Measurements from ENCODE around the gene GIT2.
"Not testable (repeated sequence)": the region's sequence is repeated elsewhere in the genome, so short reads cannot be mapped to it uniquely, and the experiment has no call there.

GIT2 gene

DNA sequence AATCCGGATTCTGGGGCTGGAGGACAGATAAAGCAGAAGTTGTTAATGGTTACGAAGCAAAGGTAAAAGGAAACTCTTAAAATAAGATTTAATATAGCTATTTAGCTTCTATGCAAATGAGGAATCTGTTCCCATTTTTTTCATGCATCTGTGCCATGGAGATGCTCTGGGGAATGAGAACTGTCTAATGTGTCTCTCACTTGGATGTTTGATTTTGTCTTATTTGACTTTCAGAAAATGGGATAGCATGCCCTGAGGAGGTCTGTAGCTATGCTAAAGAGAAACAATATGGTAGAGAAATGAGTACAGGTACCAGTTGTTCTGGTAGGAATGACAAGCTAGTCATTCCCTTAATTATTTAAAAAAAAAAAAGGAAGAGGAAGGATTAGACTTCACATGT, 27.9 kb upstream of the GIT2 start:
- Histone ChIP-seq H3K4me3 (ENCODE audit: insufficient read depth, low read depth, low read length) (no peak overlapping the region), H3K36me3 (ENCODE audit: control insufficient read depth, insufficient read depth, low read length) (no peaks in the 10 kb centered on the region), H3K9me3 (ENCODE audit: control insufficient read depth, low read length) (no peaks in the 10 kb centered on the region), H3K27me3 (ENCODE audit: control insufficient read depth, insufficient read depth, low read length, poor library complexity, severe bottlenecking) (no peaks in the 10 kb centered on the region), H3K27ac (ENCODE audit: insufficient read depth, low read depth, low read length, poor library complexity, severe bottlenecking) (peak overlapping the region; percentile 16), H3K4me1 (ENCODE audit: control insufficient read depth, insufficient read depth, low read length) (peaks cover 11% of the 10 kb centered on the region)
- 89 to 98% methylated on average over 2 of the region's 2 CpGs for WGBS, 2 experiments

DNA sequence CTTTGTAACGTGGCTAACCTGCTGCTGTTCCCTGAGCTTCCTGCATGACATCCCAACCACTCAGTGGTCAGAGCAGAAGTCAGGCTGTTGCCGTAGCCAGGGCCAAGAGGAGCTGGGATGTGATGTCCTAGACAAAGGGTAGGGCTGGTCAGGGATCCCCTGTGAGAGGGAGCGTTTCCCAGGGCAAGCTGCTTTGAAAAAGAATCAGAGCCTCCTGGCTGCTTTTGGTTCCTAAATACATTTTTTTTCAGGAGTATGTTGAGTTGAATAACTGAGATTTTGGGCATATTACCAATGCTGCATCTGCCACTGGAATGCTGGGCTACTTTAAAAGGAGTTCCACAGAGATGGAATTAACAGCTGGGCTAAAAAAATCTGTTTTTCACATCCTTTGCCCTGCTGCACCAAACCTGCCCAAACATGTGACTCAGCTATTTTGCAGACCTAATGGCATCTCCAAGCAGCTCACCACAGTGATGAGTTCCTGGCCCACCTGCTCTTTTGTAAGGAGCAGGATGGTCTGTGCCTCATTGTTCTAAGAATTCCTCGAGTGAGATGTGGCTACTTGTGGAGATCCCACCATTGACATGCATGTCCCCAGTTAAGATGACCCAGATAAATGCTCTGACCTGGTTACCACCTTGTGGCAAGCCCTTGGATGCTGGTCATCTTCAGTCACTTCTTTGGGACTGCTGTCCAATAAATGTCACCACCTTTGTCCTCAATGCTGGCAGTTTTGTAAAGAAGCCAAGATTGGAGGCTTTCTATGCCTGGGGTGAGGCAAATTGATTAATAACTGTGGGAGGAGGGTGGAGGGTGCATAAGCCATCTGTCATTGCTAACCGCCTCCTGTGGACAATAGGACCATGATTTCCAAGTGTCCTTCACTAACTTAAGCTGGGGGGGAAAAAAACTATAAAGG, 27.2 kb upstream of the GIT2 start:
- Histone ChIP-seq H3K4me1 (ENCODE audit: control insufficient read depth, insufficient read depth, low read length) (peaks cover 11% of the 10 kb centered on the region), H3K27ac (ENCODE audit: insufficient read depth, low read depth, low read length, poor library complexity, severe bottlenecking) (peak overlapping the region; percentile 16), H3K9me3 (ENCODE audit: control insufficient read depth, low read length) (no peaks in the 10 kb centered on the region), H3K27me3 (ENCODE audit: control insufficient read depth, insufficient read depth, low read length, poor library complexity, severe bottlenecking) (no peaks in the 10 kb centered on the region), H3K36me3 (ENCODE audit: control insufficient read depth, insufficient read depth, low read length) (no peaks in the 10 kb centered on the region), H3K4me3 (ENCODE audit: insufficient read depth, low read depth, low read length) (no peak overlapping the region)
- WGBS, 2 experiments: 76 to 81% methylated on average over 5 of the region's 5 CpGs

GRCh38 chr12:110020956-110021355, 24.8 kb upstream of the GIT2 start:
- WGBS, 2 experiments: 93 to 96% methylated on average over 4 of the region's 4 CpGs
- Histone ChIP-seq H3K4me1 (ENCODE audit: control insufficient read depth, insufficient read depth, low read length) (peaks cover 11% of the 10 kb centered on the region), H3K9me3 (ENCODE audit: control insufficient read depth, low read length) (no peaks in the 10 kb centered on the region), H3K4me3 (ENCODE audit: insufficient read depth, low read depth, low read length) (no peak overlapping the region), H3K27ac (ENCODE audit: insufficient read depth, low read depth, low read length, poor library complexity, severe bottlenecking) (no peak overlapping the region), H3K36me3 (ENCODE audit: control insufficient read depth, insufficient read depth, low read length) (no peaks in the 10 kb centered on the region), H3K27me3 (ENCODE audit: control insufficient read depth, insufficient read depth, low read length, poor library complexity, severe bottlenecking) (no peaks in the 10 kb centered on the region)

GRCh38 chr12:110015132-110015531, 19.0 kb upstream of the GIT2 start:
- Histone ChIP-seq H3K36me3 (ENCODE audit: control insufficient read depth, insufficient read depth, low read length) (no peaks in the 10 kb centered on the region), H3K4me1 (ENCODE audit: control insufficient read depth, insufficient read depth, low read length) (no peaks in the 10 kb centered on the region), H3K27me3 (ENCODE audit: control insufficient read depth, insufficient read depth, low read length, poor library complexity, severe bottlenecking) (no peaks in the 10 kb centered on the region), H3K4me3 (ENCODE audit: insufficient read depth, low read depth, low read length) (no peak overlapping the region), H3K27ac (ENCODE audit: insufficient read depth, low read depth, low read length, poor library complexity, severe bottlenecking) (no peak overlapping the region), H3K9me3 (ENCODE audit: control insufficient read depth, low read length) (no peaks in the 10 kb centered on the region)
- WGBS, 2 experiments: 93 to 96% methylated on average over 2 of the region's 2 CpGs

- Histone ChIP-seq H3K4me1 (ENCODE audit: control insufficient read depth, insufficient read depth, low read length) (no peaks in the 10 kb centered on the region), H3K9me3 (ENCODE audit: control insufficient read depth, low read length) (no peaks in the 10 kb centered on the region), H3K27ac (ENCODE audit: insufficient read depth, low read depth, low read length, poor library complexity, severe bottlenecking) (no peak overlapping the region), H3K4me3 (ENCODE audit: insufficient read depth, low read depth, low read length) (no peak overlapping the region), H3K36me3 (ENCODE audit: control insufficient read depth, insufficient read depth, low read length) (no peaks in the 10 kb centered on the region), H3K27me3 (ENCODE audit: control insufficient read depth, insufficient read depth, low read length, poor library complexity, severe bottlenecking) (no peaks in the 10 kb centered on the region)
- 96 to 97% methylated on average over 4 of the region's 4 CpGs for WGBS, 2 experiments
Measured at GRCh38 chr12:110012659-110013058, 16.5 kb upstream of the GIT2 start.

DNA sequence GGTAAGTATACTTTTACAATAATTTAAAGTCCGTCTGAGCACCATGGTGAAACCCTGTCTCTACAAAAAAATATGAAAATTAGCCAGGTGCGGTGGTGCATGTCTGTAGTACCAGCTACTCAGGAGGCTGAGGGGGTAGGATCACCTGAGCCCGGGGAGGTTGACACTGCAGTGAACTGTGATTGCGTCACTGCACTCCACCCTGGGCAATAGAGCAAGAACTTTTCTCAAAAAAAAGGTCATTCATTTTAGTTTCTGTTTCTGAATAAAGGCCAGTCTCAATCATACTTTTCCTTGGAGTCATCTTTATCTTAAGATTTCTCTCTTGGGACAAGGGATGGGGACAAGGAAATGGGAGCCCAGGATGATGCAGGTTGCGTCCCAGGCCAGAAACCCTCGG, 16.0 kb upstream of the GIT2 start:
- H3K27ac ChIP-seq (ENCODE audit: insufficient read depth, low read depth, low read length, poor library complexity, severe bottlenecking): no peak overlapping the region
- H3K9me3 ChIP-seq (ENCODE audit: control insufficient read depth, low read length): no peaks in the 10 kb centered on the region
- H3K27me3 ChIP-seq (ENCODE audit: control insufficient read depth, insufficient read depth, low read length, poor library complexity, severe bottlenecking): no peaks in the 10 kb centered on the region
- no peak overlapping the region for H3K4me3 ChIP-seq (ENCODE audit: insufficient read depth, low read depth, low read length)
- H3K4me1 ChIP-seq (ENCODE audit: control insufficient read depth, insufficient read depth, low read length): no peaks in the 10 kb centered on the region
- WGBS, 2 experiments: 93 to 96% methylated on average over 6 of the region's 6 CpGs
- H3K36me3 ChIP-seq (ENCODE audit: control insufficient read depth, insufficient read depth, low read length): no peaks in the 10 kb centered on the region

DNA sequence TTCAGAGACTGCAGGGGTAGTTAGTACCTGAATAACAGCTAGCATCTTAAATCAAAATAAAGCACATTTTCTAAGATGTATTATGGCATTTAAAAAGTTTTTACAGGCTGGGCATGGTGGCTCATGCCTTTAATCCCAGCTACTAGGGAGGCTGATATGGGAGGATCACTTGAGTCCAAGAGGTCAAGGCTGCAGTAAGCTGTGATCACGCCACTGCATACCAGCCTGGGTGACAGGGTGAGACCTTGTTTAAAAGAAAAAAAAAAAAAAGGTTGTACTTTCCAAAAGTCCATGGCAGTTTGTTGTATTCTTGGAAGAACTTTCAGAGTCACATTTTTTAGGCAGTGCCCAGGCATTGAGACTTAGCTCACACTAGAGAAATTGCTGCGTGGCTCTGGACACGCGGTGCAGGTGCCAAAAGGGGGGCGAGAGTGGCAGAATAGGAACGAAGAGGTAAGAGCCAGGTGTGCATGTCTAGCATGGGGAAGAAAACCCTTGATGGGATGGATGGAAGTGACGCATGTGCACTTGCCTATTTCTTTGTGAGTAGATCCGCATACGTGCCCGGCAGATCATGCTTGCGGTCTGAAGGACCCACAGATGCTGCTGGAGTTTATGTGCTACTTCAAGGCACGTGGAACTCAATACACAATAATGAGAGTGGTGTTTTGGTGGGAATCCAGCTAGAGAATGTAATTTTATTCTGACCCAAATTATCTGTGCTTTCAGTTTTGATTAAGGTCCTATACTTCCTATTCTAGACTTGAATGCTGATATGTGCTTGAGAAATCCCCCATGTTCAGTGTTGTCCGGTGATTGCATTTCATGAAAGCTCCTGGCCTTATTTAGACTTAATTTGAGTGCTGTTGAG, 14.9 kb upstream of the GIT2 start:
- Histone ChIP-seq H3K27ac (ENCODE audit: insufficient read depth, low read depth, low read length, poor library complexity, severe bottlenecking) (no peak overlapping the region), H3K4me1 (ENCODE audit: control insufficient read depth, insufficient read depth, low read length) (no peaks in the 10 kb centered on the region), H3K36me3 (ENCODE audit: control insufficient read depth, insufficient read depth, low read length) (no peaks in the 10 kb centered on the region), H3K27me3 (ENCODE audit: control insufficient read depth, insufficient read depth, low read length, poor library complexity, severe bottlenecking) (no peaks in the 10 kb centered on the region), H3K9me3 (ENCODE audit: control insufficient read depth, low read length) (no peaks in the 10 kb centered on the region), H3K4me3 (ENCODE audit: insufficient read depth, low read depth, low read length) (no peak overlapping the region)
- 94 to 96% methylated on average over 13 of the region's 13 CpGs for WGBS, 2 experiments

DNA sequence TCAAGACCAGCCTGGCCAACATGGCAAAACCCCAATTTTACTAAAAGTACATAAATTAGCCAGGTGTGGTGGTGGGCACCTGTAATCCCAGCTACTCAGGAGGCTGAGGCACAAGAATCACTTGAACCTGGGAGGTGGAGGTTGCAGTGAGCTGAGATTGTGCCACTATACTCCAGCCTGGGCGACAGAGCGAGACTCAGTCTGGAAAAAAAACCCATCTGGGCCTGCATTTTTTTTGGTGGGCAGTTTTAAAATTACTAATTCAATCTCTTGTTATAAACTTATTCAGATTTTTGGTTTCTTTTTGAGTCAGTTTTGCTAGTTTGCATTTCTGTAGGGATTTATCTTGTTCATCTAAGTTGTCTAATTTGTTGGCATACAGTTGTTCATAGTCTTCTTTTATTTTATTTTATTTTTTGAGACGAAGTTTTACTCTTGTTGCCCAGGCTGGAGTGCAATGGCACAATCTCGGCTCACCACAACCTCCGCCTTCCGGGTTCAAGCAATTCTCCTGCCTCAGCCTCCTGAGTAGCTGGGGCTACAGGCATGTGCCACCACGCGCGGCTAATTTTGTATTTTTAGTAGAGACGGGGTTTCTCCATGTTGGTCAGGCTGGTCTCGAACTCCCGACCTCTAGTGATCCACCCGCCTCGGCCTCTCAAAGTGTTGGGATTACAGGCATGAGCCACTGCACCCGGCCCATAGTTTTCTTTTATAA, 12.7 kb upstream of the GIT2 start:
- not testable (repeated sequence) for H3K9me3 ChIP-seq (ENCODE audit: control insufficient read depth, low read length); H3K27me3 ChIP-seq (ENCODE audit: control insufficient read depth, insufficient read depth, low read length, poor library complexity, severe bottlenecking); H3K4me1 ChIP-seq (ENCODE audit: control insufficient read depth, insufficient read depth, low read length); H3K4me3 ChIP-seq (ENCODE audit: insufficient read depth, low read depth, low read length); H3K27ac ChIP-seq (ENCODE audit: insufficient read depth, low read depth, low read length, poor library complexity, severe bottlenecking); H3K36me3 ChIP-seq (ENCODE audit: control insufficient read depth, insufficient read depth, low read length)
- 92 to 94% methylated on average over 15 of the region's 15 CpGs for WGBS, 2 experiments

DNA sequence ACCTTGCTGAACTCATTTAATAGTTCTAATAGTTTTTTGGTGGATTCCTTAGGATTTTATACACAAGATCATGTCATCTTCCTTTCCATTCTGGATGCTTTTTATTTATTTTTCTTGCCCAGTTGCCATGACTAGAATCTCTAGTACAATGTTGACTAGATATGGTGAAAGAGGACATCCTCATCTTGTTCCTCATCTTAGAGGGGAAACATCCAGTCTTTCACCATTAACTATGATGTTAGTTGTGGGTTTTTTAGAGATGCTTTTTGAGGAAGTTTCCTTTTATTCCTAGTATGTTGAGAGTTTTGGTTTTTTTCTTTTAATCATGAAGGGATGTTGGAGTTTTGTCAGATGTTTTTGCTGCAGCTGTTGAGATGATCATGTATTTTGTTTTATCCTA, 11.7 kb upstream of the GIT2 start:
- H3K9me3 ChIP-seq (ENCODE audit: control insufficient read depth, low read length): no peaks in the 10 kb centered on the region
- no peaks in the 10 kb centered on the region for H3K4me1 ChIP-seq (ENCODE audit: control insufficient read depth, insufficient read depth, low read length)
- H3K36me3 ChIP-seq (ENCODE audit: control insufficient read depth, insufficient read depth, low read length): no peaks in the 10 kb centered on the region
- H3K4me3 ChIP-seq (ENCODE audit: insufficient read depth, low read depth, low read length): no peak overlapping the region
- no peak overlapping the region for H3K27ac ChIP-seq (ENCODE audit: insufficient read depth, low read depth, low read length, poor library complexity, severe bottlenecking)
- no peaks in the 10 kb centered on the region for H3K27me3 ChIP-seq (ENCODE audit: control insufficient read depth, insufficient read depth, low read length, poor library complexity, severe bottlenecking)

DNA sequence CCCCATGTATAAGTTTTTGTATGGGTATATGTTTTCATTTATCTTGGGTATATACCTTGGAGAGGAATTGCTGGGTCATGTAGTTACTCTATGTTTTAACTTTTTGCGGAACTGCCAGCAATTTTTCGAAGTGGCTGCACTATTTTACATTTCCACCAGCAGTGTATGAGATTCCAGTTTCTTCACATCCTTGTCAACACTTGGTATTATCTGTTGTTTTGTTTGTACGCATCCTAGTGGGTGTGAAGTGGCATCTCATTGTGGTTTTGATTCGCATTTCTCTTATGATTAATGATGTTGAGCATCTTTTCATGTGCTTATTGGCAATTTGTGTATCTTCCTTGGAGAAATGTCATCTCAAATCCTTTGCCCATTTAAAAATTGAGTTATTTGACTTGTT, 9.9 kb upstream of the GIT2 start:
- Histone ChIP-seq H3K36me3 (ENCODE audit: control insufficient read depth, insufficient read depth, low read length) (no peaks in the 10 kb centered on the region), H3K9me3 (ENCODE audit: control insufficient read depth, low read length) (no peaks in the 10 kb centered on the region), H3K4me1 (ENCODE audit: control insufficient read depth, insufficient read depth, low read length) (no peaks in the 10 kb centered on the region), H3K4me3 (ENCODE audit: insufficient read depth, low read depth, low read length) (no peak overlapping the region), H3K27ac (ENCODE audit: insufficient read depth, low read depth, low read length, poor library complexity, severe bottlenecking) (no peak overlapping the region), H3K27me3 (ENCODE audit: control insufficient read depth, insufficient read depth, low read length, poor library complexity, severe bottlenecking) (no peaks in the 10 kb centered on the region)
- WGBS, 2 experiments: 88 to 99% methylated on average over 4 of the region's 4 CpGs

Data from ectodermal cell (in vitro differentiated cells).